ENCODE data around the gene SAXO2.
"Not testable (repeated sequence)": the region's sequence is repeated elsewhere in the genome, so short reads cannot be mapped to it uniquely, and the experiment has no call there.

SAXO2 gene

GRCh38 chr15:82332711-82333602 is 70.3 kb downstream of the SAXO2 start:
- not testable (repeated sequence) for H3K27me3 Mint-ChIP-seq; H3K27ac Mint-ChIP-seq; H3K36me3 Mint-ChIP-seq; H3K4me1 Mint-ChIP-seq (ENCODE audit: low read depth); H3K4me3 Mint-ChIP-seq; H3K9me3 Mint-ChIP-seq (ENCODE audit: low read depth)

- H3K9me3 Mint-ChIP-seq (ENCODE audit: low read depth); H3K4me1 Mint-ChIP-seq (ENCODE audit: low read depth); H3K27me3 Mint-ChIP-seq; H3K4me3 Mint-ChIP-seq; H3K27ac Mint-ChIP-seq; H3K36me3 Mint-ChIP-seq: not testable (repeated sequence)
Measured at GRCh38 chr15:82333603-82334553, 71.3 kb downstream of the SAXO2 start.

All from activated naive CD8-positive, alpha-beta T cell (primary cell).